ENCODE data around the gene ANKDD1A.

DNA sequence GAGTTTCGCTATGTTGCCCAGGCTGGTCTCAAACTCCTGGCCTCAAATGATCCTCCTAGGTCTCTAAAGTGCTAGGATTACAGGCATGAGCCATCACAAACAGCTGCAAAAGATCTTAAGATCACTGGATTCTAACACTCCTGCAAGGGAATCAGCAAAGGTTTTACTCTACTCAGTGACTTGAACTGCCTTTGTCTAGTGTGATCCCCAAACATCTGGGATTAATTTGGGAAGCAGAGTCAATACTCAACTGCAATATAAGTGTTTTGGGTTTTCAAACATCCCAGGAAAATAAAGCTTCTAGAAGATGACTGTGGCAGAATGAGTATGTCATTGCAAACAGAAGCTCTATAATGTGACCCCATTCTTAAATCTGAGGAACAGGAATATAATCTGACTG, 70.8 kb downstream of the ANKDD1A start:
- no peak for TF ChIP-seq YY1 (tag by site-specific recombination; IDR thresholded peaks at IDR 0.05)
- TF ChIP-seq SALL2 (tag by site-specific recombination; IDR thresholded peaks at IDR 0.05; ENCODE audit: borderline replicate concordance) = no peak
- TF ChIP-seq, protein P1, sequence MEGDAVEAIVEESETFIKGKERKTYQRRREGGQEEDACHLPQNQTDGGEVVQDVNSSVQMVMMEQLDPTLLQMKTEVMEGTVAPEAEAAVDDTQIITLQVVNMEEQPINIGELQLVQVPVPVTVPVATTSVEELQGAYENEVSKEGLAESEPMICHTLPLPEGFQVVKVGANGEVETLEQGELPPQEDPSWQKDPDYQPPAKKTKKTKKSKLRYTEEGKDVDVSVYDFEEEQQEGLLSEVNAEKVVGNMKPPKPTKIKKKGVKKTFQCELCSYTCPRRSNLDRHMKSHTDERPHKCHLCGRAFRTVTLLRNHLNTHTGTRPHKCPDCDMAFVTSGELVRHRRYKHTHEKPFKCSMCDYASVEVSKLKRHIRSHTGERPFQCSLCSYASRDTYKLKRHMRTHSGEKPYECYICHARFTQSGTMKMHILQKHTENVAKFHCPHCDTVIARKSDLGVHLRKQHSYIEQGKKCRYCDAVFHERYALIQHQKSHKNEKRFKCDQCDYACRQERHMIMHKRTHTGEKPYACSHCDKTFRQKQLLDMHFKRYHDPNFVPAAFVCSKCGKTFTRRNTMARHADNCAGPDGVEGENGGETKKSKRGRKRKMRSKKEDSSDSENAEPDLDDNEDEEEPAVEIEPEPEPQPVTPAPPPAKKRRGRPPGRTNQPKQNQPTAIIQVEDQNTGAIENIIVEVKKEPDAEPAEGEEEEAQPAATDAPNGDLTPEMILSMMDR (tag by site-specific recombination; IDR thresholded peaks at IDR 0.05) = no peak
- TF ChIP-seq ZNF624 (tag by site-specific recombination; IDR thresholded peaks at IDR 0.05) = no peak
- TF ChIP-seq, protein P2, sequence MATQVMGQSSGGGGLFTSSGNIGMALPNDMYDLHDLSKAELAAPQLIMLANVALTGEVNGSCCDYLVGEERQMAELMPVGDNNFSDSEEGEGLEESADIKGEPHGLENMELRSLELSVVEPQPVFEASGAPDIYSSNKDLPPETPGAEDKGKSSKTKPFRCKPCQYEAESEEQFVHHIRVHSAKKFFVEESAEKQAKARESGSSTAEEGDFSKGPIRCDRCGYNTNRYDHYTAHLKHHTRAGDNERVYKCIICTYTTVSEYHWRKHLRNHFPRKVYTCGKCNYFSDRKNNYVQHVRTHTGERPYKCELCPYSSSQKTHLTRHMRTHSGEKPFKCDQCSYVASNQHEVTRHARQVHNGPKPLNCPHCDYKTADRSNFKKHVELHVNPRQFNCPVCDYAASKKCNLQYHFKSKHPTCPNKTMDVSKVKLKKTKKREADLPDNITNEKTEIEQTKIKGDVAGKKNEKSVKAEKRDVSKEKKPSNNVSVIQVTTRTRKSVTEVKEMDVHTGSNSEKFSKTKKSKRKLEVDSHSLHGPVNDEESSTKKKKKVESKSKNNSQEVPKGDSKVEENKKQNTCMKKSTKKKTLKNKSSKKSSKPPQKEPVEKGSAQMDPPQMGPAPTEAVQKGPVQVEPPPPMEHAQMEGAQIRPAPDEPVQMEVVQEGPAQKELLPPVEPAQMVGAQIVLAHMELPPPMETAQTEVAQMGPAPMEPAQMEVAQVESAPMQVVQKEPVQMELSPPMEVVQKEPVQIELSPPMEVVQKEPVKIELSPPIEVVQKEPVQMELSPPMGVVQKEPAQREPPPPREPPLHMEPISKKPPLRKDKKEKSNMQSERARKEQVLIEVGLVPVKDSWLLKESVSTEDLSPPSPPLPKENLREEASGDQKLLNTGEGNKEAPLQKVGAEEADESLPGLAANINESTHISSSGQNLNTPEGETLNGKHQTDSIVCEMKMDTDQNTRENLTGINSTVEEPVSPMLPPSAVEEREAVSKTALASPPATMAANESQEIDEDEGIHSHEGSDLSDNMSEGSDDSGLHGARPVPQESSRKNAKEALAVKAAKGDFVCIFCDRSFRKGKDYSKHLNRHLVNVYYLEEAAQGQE (tag by site-specific recombination; IDR thresholded peaks at IDR 0.05) = no peak
- TF ChIP-seq OSR2 (tag by site-specific recombination; IDR thresholded peaks at IDR 0.05) = no peak
- no peak for TF ChIP-seq ZNF280D (tag by site-specific recombination; IDR thresholded peaks at IDR 0.05)

Data from HEK293 (cell line).